Measurements from ENCODE around the gene ST8SIA6.

GRCh38 chr10:17403161-17403560, 51.2 kb downstream of the ST8SIA6 start:
- TF ChIP-seq, protein P1, sequence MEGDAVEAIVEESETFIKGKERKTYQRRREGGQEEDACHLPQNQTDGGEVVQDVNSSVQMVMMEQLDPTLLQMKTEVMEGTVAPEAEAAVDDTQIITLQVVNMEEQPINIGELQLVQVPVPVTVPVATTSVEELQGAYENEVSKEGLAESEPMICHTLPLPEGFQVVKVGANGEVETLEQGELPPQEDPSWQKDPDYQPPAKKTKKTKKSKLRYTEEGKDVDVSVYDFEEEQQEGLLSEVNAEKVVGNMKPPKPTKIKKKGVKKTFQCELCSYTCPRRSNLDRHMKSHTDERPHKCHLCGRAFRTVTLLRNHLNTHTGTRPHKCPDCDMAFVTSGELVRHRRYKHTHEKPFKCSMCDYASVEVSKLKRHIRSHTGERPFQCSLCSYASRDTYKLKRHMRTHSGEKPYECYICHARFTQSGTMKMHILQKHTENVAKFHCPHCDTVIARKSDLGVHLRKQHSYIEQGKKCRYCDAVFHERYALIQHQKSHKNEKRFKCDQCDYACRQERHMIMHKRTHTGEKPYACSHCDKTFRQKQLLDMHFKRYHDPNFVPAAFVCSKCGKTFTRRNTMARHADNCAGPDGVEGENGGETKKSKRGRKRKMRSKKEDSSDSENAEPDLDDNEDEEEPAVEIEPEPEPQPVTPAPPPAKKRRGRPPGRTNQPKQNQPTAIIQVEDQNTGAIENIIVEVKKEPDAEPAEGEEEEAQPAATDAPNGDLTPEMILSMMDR (IDR thresholded peaks at IDR 0.05; ENCODE audit: low read length) = no peak
- no peak for TF ChIP-seq EZH2phosphoT487 (IDR thresholded peaks at IDR 0.05; ENCODE audit: low read length)

Measured in MM.1S (cell line).